ENCODE measurements around the gene APIP.
A peak's percentile ranks its signal among the peaks of the same experiment; 100 is the strongest.

- TF ChIP-seq RAD21 (IDR thresholded peaks at IDR 0.05 in 1 of 2, conservative IDR thresholded peaks at IDR 0.05 in 1 of 2; ENCODE audit: low read depth in 2 of 2, low read length in 2 of 2) = no peak
- peak; percentile 90 for TF ChIP-seq TEAD4 (IDR thresholded peaks at IDR 0.05; ENCODE audit: low read depth, low read length)
- no peak for TF ChIP-seq CTCF (IDR thresholded peaks at IDR 0.05; ENCODE audit: control extremely low read depth in 1 of 3, insufficient read depth in 1 of 3, low read depth in 1 of 3, low read length in 3 of 3)
- TF ChIP-seq EGR1 (IDR thresholded peaks at IDR 0.05; ENCODE audit: borderline replicate concordance, low read depth, low read length) = no peak
Observed at GRCh38 chr11:34916843-34917770, 928 bp upstream of the APIP start.
